ENCODE measurements around the gene SHC2.
"Not testable (repeated sequence)": the region's sequence is repeated elsewhere in the genome, so short reads cannot be mapped to it uniquely, and the experiment has no call there.

The SHC2 gene

DNA sequence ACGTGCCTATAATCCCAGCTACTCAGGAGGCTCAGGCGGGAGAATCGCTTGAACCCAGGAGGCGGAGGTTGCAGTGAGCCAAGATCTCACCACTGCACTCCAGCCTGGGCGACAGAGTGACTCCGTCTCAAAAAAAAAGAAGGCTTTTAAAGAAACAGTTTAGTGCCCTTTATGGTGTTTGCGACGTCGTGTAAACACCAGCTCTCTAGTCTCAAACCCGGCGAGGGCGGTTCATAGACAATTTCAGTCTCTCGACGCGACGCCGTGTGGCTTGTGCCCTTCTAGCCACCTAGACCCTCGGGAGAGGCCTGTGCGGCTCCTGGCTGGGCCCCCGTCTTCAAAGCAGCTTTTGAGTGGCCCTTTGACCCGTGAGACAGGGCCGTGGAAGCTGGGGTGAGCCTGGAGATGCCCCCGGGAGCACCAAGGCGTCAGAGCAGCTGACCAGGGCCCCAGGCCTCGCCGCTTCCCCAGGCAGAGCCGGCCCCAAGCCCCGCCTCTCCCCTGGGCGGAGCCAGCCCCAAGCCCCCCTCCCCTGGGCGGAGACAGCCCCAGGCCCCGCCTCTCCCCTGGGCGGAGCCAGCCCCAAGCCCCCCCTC, 30.4 kb upstream of the SHC2 start:
- DNase-seq, result no peak

DNA sequence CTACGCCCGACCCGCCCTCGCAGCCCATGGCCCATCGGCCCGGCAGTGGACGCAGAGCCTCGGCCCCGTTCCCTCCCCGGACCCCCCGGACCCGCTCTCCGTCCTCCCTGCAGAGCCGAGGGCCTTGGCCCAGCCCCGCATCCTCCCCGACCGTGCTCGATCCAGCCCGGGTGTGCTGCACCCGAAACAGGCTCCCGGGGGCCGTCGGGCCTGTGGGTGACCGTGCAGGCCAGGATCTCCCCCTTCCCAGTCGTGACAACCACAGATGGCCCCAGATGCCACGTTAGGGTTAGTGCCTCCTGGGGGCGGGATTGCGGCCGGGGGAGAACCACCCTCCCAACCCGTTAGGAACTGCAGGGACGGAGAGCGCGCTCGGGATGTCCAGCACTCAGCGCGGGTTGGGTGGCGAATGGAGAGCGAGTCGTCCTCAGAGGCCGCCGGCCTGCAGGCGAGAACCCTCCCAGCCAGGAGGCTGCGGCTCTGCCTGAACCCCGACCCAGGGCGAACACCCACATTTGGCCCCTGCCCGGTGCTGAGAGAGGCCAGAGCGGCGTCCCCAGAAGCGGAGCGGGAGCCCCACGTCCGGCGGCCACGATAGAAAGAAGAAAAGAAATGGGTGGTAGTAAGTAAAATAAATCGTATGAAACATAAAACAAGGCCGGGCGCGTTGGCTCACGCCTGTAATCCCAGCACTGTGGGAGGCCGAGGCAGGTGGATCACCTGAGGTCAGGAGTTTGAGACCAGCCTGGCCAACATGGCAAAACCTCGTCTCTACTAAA, 28.8 kb upstream of the SHC2 start:
- no peak for DNase-seq

DNA sequence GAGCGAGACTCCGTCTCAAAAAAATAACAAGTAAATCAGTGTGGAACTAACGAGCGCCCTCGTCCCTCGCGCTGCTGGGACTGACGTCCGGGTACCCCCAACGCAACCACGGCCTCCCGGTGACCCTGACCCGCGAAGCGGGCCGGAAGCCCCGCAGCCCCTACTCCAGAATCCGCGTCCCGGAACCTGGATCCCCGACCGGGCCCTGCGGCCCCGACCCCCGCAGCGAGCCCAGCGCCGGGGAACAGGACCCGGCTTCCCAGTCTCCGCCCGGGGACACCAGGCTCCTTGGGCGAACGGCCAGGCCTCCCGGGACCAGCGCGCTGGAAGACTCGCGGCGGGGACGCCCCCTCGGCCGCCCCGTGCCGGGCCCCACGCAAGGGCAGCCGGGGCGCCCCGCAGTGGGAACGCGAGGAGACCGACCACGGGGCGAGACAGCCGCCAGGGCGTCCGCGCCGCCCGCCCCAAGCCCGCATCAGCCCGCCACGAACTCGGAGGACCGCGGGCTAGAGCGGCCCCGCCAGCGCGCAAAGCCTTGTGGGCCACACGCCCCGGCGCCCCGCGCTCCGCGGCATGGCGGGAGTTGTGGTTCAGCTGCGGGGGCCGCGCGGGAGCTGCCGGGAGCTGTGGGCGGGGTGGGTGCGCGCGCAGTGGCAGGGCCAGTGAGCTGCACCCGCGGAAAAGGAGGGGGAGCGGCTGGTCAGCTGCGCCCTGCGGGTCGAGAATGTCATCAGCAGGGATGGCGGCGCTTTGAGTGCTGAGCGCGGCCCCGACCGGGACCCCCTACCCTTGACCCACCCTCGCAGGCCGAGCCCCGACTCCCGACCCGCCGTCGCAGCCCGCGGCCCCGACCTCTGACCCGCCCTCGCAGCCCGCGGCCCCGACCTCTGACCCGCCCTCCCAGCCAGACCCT, 27.9 kb upstream of the SHC2 start:
- DNase-seq, result peak; percentile 94

DNA sequence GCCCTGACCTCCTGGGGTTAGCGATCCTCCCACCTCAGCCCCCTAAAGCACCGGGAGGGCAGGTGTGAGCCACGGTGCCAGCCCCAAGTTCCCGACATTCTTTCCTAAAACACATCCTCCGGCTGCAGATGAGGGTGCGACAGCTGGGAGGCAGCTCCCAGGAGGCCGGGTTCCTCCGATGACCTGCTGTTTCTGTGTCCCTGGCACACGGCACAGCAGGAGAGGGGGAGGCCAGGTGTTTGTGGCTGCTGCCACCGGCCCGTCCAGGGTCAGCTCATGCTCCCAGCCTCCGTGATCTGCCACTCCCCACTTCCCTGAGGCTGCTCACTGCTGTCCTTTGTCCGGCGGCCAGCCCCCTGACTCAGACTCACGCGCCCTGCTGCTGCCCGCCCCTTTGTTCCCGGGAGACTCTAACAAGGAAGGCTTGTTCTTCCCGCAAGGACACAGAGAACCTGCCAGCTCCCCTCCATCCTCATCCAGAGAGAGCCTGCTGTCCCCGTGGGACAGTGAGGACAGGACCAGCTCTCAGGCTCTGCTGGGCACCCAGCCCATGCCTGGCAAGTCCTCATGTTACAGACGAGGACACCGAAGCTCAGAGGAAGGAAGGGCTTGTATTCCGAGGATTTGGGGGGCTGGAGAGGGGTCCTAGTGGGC, 24.9 kb upstream of the SHC2 start:
- no peak for DNase-seq

DNA sequence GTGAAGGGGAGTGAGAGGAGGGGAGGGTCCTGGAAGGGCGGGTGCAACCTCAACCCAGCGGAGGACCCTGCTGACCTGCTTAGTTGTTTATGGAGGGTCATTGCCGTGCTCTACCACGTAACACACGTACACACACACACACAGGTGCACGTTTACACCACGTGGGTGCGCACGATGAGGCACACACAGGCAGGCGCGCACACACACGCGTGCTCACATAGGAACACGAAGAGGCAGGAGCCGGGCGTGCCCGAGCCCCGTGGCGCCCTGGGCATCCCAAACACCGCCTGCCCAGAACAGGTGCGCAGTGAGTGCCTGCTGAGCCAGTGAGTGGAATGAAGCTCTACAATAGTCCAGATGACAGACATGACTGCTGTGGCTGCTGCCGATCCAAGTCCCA, 24.2 kb upstream of the SHC2 start:
- no peak for DNase-seq

DNA sequence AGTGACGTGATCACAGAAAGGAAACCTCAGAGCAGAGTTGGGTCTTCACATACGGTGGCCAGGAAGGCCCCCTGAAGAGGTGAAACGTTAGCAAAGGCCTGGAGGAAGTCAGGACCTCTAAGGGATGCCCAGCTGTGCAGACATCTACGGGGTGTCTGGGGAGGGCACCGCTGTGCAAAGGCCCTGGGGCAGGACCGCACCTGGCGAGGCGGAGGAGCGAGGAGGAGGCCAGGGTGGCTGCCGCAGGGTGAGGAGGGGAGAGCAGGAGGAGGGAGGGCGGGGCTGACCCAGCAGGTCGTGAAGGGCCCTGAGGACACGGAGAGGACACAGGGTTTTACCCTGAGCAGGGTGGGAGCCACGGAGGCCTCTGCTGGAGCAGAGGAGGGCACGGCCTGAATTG, 23.7 kb upstream of the SHC2 start:
- no peak for DNase-seq

DNA sequence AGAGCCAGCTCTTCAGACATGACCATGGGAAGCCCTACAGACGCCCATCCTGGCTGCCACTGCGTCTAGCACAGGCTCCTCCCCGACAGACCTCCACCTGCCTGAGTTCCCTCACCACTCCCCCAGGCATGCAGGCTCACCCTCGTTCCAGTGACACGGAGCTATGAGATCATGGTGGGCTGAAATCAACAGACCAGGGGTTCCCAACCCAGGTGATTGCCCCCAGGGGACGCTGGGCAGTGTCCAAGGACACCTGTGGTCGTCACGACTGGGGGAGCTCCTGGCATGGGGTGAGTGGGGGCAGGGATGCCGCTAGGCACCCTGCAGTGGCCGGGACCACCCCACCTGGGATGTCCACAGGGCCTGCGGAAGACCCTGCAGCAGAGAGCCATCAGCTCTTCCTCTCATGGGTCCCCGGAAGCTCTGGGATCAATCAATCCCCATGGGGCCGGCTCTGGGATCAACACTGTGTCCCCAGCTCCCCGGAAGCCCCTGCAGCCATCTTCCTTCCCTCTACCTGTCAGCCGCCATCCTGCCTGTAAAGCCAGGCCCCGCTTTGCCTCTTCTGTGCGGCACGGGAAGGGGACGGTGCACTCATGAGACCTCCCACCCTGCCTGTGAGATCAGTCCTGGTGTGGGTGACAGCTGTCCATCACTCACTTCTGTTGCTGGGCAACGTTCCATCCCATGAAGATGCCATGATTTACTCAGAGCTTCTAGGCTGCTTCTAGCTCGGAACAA, 22.7 kb upstream of the SHC2 start:
- no peak for DNase-seq

DNA sequence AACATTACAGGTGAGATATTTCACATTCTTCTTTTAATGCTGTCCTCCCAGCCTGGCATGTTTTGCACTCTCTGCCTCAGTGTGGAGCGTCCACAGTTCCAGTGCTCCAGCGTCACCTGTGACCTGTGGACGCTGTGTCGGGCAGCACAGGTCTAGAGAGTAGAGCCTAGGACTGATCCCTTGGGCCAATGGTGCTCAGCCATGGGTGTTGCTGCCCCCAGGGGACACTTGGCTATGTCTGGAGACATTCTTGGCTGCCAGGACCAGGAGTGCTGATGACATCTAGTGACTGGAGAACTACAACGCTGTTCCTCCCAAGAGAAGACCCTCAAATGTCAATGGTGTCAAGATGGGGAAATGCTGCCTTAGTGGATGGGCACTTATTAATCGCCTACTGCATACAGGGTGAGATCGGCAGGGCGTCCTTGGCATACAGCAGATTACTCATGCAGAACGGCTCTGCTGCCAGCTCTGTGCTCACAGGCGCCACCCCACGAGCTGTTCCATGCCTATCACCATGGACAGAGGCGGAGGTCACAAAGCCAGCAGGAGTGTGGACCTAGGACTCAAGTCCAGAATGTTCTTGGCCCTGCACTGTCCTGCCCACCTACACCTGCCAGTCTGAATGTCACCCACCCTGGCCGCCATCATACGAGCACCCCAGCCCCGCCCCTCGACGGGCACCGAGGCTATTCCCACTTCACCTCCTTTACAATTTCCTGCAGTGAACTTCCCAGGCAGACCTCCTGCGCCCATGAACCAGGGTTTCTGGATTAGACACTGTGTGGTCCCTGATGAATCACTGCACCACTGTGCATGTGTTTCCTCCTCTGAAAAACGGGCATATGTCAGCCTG, 21.6 kb upstream of the SHC2 start:
- peak; percentile 1 for DNase-seq

DNA sequence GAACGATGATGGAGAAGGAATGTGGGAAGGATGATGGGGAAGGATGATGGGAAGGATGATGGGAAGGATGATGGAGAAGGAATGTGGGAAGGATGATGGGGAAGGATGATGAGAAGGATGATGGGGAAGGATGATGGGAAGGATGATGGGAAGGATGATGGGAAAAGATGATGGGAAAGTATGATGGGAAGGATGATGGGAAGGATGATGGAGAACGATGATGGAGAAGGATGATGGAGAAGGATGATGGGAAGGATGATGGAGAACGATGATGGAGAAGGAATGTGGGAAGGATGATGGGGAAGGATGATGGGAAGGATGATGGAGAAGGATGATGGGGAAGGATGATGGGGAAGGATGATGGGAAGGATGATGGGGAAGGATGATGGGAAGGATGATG, 20.3 kb upstream of the SHC2 start:
- DNase-seq, result not testable (repeated sequence)

DNA sequence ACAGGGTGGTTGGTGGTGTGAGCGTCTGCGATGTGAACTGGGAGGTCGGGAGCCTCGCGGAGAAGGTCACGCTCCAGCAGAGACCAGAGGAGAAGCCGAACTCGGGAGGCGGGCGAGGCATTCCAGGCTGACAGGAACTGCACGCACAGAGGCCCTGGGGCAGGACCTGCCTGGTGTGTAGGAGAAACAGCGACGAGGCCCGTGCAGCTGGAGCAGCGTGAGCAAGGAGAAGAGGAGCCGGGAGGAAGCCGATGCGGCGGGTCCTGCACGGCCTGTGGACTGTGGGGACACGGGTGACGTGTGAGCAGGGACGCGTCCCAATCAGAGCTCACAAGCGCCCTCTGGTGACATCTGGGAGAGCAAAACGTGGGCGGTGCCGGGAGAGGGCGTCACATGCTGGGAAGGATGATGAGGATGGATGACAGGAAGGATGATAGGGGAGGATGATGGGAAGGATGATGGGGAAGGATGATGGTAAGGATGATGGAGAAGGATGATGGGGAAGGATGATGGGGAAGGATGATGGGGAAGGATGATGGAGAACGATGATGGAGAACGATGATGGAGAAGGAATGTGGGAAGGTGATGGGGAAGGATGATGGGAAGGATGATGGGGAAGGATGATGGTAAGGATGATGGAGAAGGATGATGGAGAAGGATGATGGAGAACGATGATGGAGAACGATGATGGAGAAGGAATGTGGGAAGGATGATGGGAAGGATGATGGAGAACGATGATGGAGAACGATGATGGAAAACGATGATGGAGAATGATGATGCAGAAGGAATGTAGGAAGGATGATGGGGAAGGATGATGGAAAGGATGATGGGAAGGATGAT, 19.4 kb upstream of the SHC2 start:
- peak; percentile 38 for DNase-seq

DNA sequence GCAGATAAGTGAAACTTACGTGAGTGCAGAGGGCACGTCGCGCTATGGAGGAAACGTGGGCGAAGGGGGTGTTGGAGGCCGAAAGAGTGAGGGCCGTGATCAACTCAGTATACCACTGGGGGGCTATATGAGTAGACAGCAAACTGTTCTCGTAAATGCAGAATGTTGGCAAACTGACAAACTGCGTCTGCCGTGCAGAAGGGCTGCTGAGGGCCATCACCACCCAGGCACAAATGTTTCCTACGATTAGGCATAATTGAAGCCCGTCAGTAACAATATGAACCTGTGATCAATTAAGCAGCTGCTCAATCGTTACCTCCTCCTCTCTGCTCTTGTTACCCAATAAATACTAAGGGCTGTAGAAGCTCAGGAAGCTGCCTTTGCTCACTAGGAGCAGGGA, 18.1 kb upstream of the SHC2 start:
- DNase-seq, result no peak

DNA sequence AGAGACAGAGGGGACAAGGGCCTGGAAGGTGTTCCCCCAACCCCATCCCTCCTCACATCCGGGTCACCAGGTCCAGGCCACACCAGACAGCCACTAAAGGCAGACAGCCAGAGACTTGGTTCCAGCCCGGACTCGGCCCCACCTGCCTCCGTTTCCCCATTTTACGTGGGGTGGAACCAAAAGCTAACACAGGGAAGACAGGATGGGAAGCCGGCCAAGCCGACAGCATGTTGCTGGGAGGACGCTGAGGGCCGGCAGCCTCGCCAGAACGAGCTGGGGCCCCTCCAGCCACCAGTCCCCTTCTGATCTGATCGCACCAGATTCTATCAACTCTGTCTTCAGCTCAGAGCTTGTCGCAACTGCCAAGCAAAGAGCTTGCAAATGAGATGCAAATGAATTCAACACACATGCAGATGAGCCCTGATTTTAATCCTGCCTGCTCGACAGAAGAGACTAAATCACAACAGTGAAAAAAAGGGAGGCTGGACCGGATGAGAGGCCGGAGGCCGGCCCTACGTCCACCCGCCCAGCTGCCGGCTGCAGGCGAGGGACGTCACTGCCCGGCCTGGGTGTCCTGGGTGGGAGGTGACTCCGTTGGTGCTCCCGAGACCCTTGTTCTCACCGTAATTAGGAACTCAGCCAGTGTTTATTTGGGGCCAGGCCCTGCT, 17.5 kb upstream of the SHC2 start:
- no peak for DNase-seq

DNA sequence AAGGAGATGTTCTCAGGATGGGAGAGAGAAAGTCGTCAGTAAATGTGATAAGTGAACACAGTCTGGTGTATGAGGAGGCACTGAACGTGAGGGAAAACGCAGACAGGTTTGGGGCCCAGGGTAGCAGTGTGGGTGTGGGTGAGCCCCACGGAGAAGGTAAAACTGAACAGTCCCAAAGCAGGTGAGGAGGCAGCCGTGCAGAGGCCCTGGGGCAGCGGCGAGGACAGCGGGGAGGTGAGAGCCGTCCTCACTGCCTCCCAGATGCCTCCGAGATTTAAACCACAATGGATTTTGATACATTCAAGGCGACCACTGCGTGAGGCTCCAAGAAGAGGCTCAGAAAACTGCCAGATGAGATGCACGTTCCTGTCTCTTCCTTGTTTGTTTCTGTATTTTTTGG, 14.5 kb upstream of the SHC2 start:
- DNase-seq, result no peak

DNA sequence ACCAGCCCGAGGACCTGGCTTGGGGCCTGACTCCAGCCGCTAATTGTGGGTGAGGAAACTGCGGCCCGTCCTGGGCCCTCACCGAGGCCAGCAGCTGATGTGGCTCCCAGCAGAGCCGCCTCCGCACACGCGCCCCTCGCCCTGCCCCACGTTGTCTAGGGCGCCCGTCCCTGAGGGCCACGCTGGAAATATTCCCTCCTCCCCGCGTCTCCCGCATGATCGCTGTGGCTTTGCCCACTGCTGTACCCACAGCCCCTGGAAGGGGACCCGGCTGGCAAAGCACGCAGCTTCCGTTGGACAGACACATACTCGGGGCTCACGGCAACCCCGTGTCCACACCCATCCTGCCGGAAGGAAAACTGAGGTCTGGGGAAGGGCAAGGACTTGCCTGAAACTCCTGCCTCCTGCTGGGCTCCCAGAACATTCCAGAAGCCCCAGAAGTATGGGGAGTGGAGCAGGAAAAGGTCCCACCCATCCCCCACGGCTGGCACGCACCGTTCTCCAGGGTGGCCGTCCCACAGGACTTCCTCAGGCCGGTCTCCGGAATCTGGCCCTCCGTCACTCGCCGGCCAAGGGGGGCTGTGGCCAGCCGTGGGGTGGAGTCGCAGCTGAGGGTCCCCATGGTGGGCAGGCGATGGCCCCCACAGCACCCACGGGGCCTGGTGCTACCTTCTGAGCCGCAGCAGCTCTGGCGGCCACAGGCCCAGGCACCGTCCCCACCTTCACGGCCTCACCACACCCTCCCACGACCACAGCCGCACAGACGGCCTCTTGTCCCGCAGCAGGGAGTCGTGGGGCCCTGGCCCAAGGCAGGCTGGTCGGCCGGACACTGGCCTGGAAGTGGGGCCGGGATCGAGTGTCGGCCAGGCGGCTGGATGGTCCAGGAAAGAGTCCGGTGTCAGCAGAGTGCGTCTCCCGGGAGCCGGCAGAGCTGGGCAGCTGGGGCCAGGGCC, 13.6 kb upstream of the SHC2 start:
- DNase-seq, result no peak

DNA sequence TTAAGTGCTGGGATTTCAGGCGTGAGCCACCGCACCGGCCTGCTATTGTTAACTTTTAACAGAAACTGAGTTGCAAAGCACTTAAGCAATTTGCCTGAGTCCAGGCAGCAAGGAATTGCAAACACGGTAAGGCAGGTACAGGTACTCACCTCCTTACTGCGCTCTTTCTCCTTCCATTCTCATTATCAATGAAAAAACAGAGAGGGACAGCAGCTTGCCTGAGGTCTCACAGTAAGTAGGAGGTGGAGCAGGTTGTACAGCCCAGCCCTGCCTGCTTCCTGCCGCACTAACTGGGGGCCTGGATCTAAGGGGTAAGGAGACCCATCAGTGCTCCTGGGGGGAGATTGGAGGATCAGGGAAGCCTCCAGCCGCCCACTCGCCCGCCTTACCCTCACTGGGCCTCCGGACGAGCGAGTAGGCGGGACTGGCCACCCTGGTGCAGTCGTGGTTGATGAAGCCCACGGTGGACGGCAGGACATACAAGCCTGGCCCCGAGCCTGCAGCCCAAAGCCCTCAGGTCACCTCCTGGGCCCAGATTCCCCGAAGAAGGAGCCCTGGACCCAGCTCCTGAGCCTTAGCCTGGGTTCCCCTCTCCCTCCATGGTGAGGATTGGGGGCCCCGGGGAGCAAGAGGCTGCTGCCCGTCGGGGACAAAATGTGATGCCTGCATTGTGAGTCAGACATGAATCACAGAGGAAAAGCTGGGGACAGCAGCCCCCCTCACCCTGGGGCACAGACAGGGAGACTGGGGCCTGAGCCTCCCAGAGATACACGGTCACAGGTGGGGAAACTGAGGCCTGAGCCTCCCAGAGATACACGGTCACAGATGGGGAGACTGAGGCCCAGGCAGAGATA, 11.4 kb upstream of the SHC2 start:
- no peak for DNase-seq

DNA sequence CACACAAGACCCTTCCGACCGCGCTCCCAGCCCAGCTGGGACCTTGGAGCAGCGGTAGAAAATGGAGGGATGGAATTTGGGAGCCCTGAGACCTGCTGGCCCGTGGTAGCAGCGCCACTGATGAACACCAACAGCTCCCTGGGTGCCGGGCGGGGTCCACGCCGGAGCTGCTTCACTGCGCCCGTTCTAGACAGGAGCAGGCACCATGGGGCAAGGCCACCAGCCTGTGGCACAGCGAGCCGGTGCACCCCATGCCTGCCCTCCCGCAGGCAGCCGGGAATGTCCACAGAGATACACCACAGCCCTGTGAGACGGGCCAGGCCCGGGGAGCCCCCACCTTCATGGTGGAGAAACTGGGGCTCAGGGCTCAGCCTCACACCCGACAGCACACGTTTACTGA, 9.9 kb upstream of the SHC2 start:
- no peak for DNase-seq

DNA sequence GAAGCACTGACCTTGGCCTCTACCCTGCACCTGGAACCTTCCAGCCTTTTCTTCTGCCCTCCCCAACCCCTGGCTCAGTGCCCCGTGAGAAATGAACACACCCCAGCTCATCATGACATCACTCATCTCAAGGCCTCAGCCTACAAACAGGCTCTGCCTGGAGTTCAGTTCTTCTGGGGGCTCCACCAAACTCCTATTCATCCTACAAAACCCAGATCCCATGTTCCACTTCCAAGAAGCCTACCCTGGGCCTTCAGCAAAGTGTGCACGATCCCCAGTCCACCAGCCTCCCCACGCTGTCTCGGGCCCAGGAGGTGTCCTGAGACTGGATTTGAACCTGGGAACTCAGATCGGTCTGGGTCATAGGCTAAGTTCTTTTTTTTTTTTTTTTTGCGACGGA, 9.0 kb upstream of the SHC2 start:
- DNase-seq, result no peak
